H9 (cell line): ENCODE results near the gene ENOX2. TPM values are rescaled to one million over a fixed set of nuclear protein-coding genes. Genes with fewer than 3 reads are reported as not detected.
"Not testable (repeated sequence)": the region's sequence is repeated elsewhere in the genome, so short reads cannot be mapped to it uniquely, and the experiment has no call there.

ENCODE experiments used
- DNase-seq: peaks from one replicate; pipeline ENCODE4 v3.0.0-alpha.2; 2017
- H2AFZ ChIP-seq: one replicate; pipeline ENCODE4 v1.6.1; 2013; ENCODE audit warnings: mild to moderate bottlenecking, low read length, control low read depth, moderate library complexity
- H2AK5ac ChIP-seq: 2 replicates; pipeline ENCODE4 v1.6.1; 2013; ENCODE audit warnings: low read length, control low read depth, mixed read lengths; ENCODE audit not compliant: insufficient read length
- H2BK120ac ChIP-seq: one replicate; pipeline ENCODE4 v1.6.1; 2013; ENCODE audit warnings: low read depth, mild to moderate bottlenecking, low read length, control low read depth, inconsistent platforms; ENCODE audit not compliant: poor library complexity, severe bottlenecking
- H2BK12ac ChIP-seq: 2 replicates; pipeline ENCODE4 v1.6.1; 2013; ENCODE audit warnings: low read length, control low read depth, mixed read lengths, low read depth; ENCODE audit not compliant: insufficient read length
- H2BK15ac ChIP-seq: 2 replicates; pipeline ENCODE4 v1.6.1; 2013; ENCODE audit warnings: low read depth, low read length, control low read depth
- H2BK20ac ChIP-seq: one replicate; pipeline ENCODE4 v1.6.1; 2013; ENCODE audit warnings: low read depth, mild to moderate bottlenecking, low read length, control low read depth, inconsistent platforms; ENCODE audit not compliant: poor library complexity, severe bottlenecking
- H2BK5ac ChIP-seq: 2 replicates; pipeline ENCODE4 v1.6.1; 2013; ENCODE audit warnings: low read length, control low read depth, mixed read lengths; ENCODE audit not compliant: insufficient read length
- H3K14ac ChIP-seq: 2 replicates; pipeline ENCODE4 v1.6.1; 2013; ENCODE audit warnings: low read length, control low read depth; ENCODE audit not compliant: insufficient read depth
- H3K18ac ChIP-seq: 2 replicates; pipeline ENCODE4 v1.6.1; 2013; ENCODE audit warnings: low read depth, mild to moderate bottlenecking, mixed read lengths, low read length, control low read depth; ENCODE audit not compliant: insufficient read length
- H3K23ac ChIP-seq: 2 replicates; pipeline ENCODE4 v1.6.1; 2013; ENCODE audit warnings: low read length, control low read depth, mixed read lengths, low read depth; ENCODE audit not compliant: insufficient read length
- H3K23me2 ChIP-seq: 2 replicates; pipeline ENCODE4 v1.6.1; 2013; ENCODE audit warnings: low read depth, mild to moderate bottlenecking, mixed read lengths, low read length, control low read depth; ENCODE audit not compliant: insufficient read length, poor library complexity, severe bottlenecking
- H3K27ac ChIP-seq: 2 replicates; pipeline ENCODE4 v1.5.1; 2013; ENCODE audit warnings: low read length, control low read depth, mixed read lengths, low read depth; ENCODE audit not compliant: insufficient read length
- H3K27me3 ChIP-seq: 2 replicates; pipeline ENCODE4 v1.6.1; 2013; ENCODE audit warnings: low read length, control low read depth, inconsistent platforms; ENCODE audit not compliant: insufficient read depth
- H3K4ac ChIP-seq: 2 replicates; pipeline ENCODE4 v1.6.1; 2013; ENCODE audit warnings: low read depth, mild to moderate bottlenecking, control low read depth, inconsistent platforms, low read length, moderate library complexity
- H3K4me1 ChIP-seq: 2 replicates; pipeline ENCODE4 v1.6.1; 2013; ENCODE audit warnings: low read length, control low read depth, inconsistent platforms; ENCODE audit not compliant: insufficient read depth
- H3K4me2 ChIP-seq: 2 replicates; pipeline ENCODE4 v1.6.1; 2013; ENCODE audit warnings: low read length, control low read depth, mixed read lengths; ENCODE audit not compliant: insufficient read length, insufficient read depth
- H3K56ac ChIP-seq: 2 replicates; pipeline ENCODE4 v1.6.1; 2013; ENCODE audit warnings: low read depth, mild to moderate bottlenecking, mixed read lengths, low read length, control low read depth; ENCODE audit not compliant: insufficient read length
- H3K79me1 ChIP-seq: 2 replicates; pipeline ENCODE4 v1.6.1; 2013; ENCODE audit warnings: low read depth, mild to moderate bottlenecking, moderate library complexity, low read length, control low read depth, inconsistent platforms; ENCODE audit not compliant: insufficient read depth, poor library complexity, severe bottlenecking
- H3K79me2 ChIP-seq: 2 replicates; pipeline ENCODE4 v1.6.1; 2013; ENCODE audit warnings: low read length, control low read depth, inconsistent platforms; ENCODE audit not compliant: insufficient read depth
- H3K9ac ChIP-seq: 2 replicates; pipeline ENCODE4 v1.6.1; 2013; ENCODE audit warnings: low read length, control low read depth, mixed read lengths; ENCODE audit not compliant: insufficient read length; ENCODE audit errors: extremely low read depth
- H3K9me3 ChIP-seq: one replicate; pipeline ENCODE4 v1.6.1; 2013; ENCODE audit warnings: low read depth, low read length, inconsistent platforms; ENCODE audit not compliant: control insufficient read depth
- H3T11ph ChIP-seq: one replicate; pipeline ENCODE4 v1.6.1; 2013; ENCODE audit warnings: mild to moderate bottlenecking, low read length, control low read depth, inconsistent platforms
- H4K20me1 ChIP-seq: one replicate; pipeline ENCODE4 v1.6.1; 2013; ENCODE audit not compliant: control insufficient read depth, insufficient read length, insufficient read depth
- H4K5ac ChIP-seq: 2 replicates; pipeline ENCODE4 v1.6.1; 2013; ENCODE audit warnings: low read depth, mild to moderate bottlenecking, mixed read lengths, low read length, control low read depth; ENCODE audit not compliant: insufficient read length
- H4K8ac ChIP-seq: replicated peaks from 2 replicates; pipeline ENCODE4 v1.6.1; 2013; ENCODE audit warnings: low read length, control low read depth, mixed read lengths, low read depth; ENCODE audit not compliant: insufficient read length
- H4K91ac ChIP-seq: 2 replicates; pipeline ENCODE4 v1.6.1; 2013; ENCODE audit warnings: low read depth, mild to moderate bottlenecking, moderate library complexity, mixed read lengths, low read length, control low read depth; ENCODE audit not compliant: insufficient read length
- H3K27ac Mint-ChIP-seq, 3 experiments: 2 replicates in 2 of 3; 3 replicates in 1 of 3; pipeline ENCODE4 v1.8.0; 2020 to 2021; ENCODE audit warnings: mixed read lengths in 3 of 3, mild to moderate bottlenecking in 1 of 3, moderate library complexity in 1 of 3
- H3K27me3 Mint-ChIP-seq: 2 replicates; pipeline ENCODE4 v1.8.0; 2021; ENCODE audit warnings: low read depth, mild to moderate bottlenecking, moderate library complexity, mixed read lengths
- H3K36me3 Mint-ChIP-seq, 3 experiments: 2 replicates in 2 of 3; 3 replicates in 1 of 3; pipeline ENCODE4 v1.8.0; 2020 to 2021; ENCODE audit warnings: low read depth in 3 of 3, mixed read lengths in 3 of 3; ENCODE audit not compliant: insufficient read depth in 1 of 3
- H3K4me1 Mint-ChIP-seq, 2 experiments: 2 replicates each; pipeline ENCODE4 v1.8.0; 2020; ENCODE audit warnings: mixed read lengths in 2 of 2
- H3K4me3 Mint-ChIP-seq, 2 experiments: 2 replicates in 1 of 2; 3 replicates in 1 of 2; pipeline ENCODE4 v1.8.0; 2020 to 2021; ENCODE audit warnings: mild to moderate bottlenecking in 2 of 2, mixed read lengths in 2 of 2, moderate library complexity in 1 of 2
- H3K9me3 Mint-ChIP-seq, 2 experiments: 2 replicates in 1 of 2; 3 replicates in 1 of 2; pipeline ENCODE4 v1.8.0; 2020; ENCODE audit warnings: mild to moderate bottlenecking in 2 of 2, mixed read lengths in 2 of 2, moderate library complexity in 1 of 2
- WGBS: extraction: QIAGEN DNeasy Blood & Tissue Kit; methylation state at CpG from one replicate; pipeline ENCODE4 v1.1.7; 2013; ENCODE audit warnings: missing lambda C conversion rate, low lambda C conversion rate, mixed read lengths; ENCODE audit not compliant: insufficient read length; ENCODE audit errors: extremely low coverage; 5-methylcytosine and 5-hydroxymethylcytosine counted together
- total RNA-seq: library from RNA; stranded (reverse); gene quantifications from 2 replicates; pipeline ENCODE4 v1.2.1, GENCODE V29; 2021
- TF ChIP-seq, protein P1 (sequence below): fragments of 200-600 bp; sonication (generic); conservative IDR thresholded peaks from 3 replicates; pipeline ENCODE4 v1.8.0; 2021; ENCODE audit warnings: antibody characterized with exemption, mild to moderate bottlenecking

The ENOX2 gene
- total RNA-seq, 1 experiment from 2014 or later = 17.7 TPM

DNA sequence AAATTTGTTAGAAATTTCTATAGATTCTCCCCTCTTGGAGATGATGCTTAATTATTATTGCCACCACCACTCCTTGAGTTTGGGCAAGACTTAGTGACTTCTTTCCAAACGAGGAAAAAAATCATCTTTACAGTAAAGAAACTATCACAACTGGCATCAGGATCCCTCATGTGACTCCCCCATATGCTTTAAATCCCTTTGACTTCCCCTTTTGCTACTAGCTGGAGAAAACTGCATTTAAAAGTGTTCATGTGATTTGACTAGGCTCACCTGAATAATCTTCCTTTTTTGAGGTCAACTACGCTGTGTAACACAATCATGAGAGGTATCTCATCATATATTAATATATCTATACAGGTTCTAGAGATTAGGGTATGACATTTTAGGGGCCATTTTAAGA is 30.3 kb upstream of the ENOX2 start:
- Histone ChIP-seq H3K27me3 (no peaks in the 10 kb centered on the region), H2BK12ac (no peak overlapping the region), H3K4ac (no peak overlapping the region), H3K9ac (no peak overlapping the region), H3K79me2 (no peaks in the 10 kb centered on the region), H2BK15ac (no peak overlapping the region), H2BK5ac (no peak overlapping the region), H2AFZ (no peak overlapping the region), H4K8ac (no peak overlapping the region), H3K56ac (no peak overlapping the region), H2BK120ac (no peak overlapping the region), H3K18ac (no peak overlapping the region), H3K14ac (no peak overlapping the region), H3K23me2 (no peaks in the 10 kb centered on the region), H2BK20ac (no peak overlapping the region), H3T11ph (no peak overlapping the region), H3K27ac (no peak overlapping the region), H4K20me1 (no peaks in the 10 kb centered on the region), H4K5ac (no peak overlapping the region), H3K23ac (no peak overlapping the region), H3K9me3 (no peaks in the 10 kb centered on the region), H3K4me1 (no peaks in the 10 kb centered on the region), H3K79me1 (no peaks in the 10 kb centered on the region), H2AK5ac (no peak overlapping the region), H4K91ac (no peak overlapping the region), H3K4me2 (no peak overlapping the region)
- Mint-ChIP-seq H3K36me3 (no peaks in the 10 kb centered on the region), H3K27ac (no peak overlapping the region), H3K27me3 (peaks cover 1% of the 10 kb centered on the region; the same call in 1 of the 2 replicates), H3K4me3 (no peak overlapping the region), H3K4me1 (no peaks in the 10 kb centered on the region), H3K9me3 (no peaks in the 10 kb centered on the region)
- DNase-seq = no peak
- no CpG with 5 or more reads among the region's 2 CpGs for WGBS
- TF ChIP-seq, protein P1, sequence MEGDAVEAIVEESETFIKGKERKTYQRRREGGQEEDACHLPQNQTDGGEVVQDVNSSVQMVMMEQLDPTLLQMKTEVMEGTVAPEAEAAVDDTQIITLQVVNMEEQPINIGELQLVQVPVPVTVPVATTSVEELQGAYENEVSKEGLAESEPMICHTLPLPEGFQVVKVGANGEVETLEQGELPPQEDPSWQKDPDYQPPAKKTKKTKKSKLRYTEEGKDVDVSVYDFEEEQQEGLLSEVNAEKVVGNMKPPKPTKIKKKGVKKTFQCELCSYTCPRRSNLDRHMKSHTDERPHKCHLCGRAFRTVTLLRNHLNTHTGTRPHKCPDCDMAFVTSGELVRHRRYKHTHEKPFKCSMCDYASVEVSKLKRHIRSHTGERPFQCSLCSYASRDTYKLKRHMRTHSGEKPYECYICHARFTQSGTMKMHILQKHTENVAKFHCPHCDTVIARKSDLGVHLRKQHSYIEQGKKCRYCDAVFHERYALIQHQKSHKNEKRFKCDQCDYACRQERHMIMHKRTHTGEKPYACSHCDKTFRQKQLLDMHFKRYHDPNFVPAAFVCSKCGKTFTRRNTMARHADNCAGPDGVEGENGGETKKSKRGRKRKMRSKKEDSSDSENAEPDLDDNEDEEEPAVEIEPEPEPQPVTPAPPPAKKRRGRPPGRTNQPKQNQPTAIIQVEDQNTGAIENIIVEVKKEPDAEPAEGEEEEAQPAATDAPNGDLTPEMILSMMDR = no peak

DNA sequence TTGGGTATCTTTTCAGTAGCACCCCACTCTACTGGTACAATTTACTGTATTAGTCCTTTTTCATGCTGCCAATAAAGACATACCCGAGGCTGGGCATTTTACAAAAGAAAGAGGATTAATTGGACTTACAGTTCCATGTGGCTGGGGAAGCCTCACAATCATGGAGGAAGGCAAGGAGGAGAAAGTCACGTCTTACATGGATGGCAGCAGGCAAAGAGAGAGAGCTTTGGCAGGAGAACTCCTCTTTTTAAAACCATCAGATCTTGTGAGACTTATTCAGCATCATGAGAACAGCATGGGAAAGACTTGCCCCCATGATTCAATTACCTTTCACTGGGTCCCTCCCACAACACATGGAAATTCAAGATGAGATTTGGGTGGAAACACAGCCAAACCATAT is 17.4 kb upstream of the ENOX2 start:
- not testable (repeated sequence) for H3K27me3 ChIP-seq, H3K4me1 ChIP-seq, H2AFZ ChIP-seq, H3K9me3 ChIP-seq, H3T11ph ChIP-seq, H2BK20ac ChIP-seq, H2BK12ac ChIP-seq, H4K20me1 ChIP-seq, H3K79me2 ChIP-seq, H3K23ac ChIP-seq, H2BK120ac ChIP-seq, H3K36me3 Mint-ChIP-seq, H2BK15ac ChIP-seq, H3K9ac ChIP-seq, H3K14ac ChIP-seq, H3K4me2 ChIP-seq, H2AK5ac ChIP-seq, H3K27me3 Mint-ChIP-seq, H3K4ac ChIP-seq, H3K18ac ChIP-seq, H3K27ac ChIP-seq, H4K5ac ChIP-seq, H4K91ac ChIP-seq, H4K8ac ChIP-seq, DNase-seq, H3K23me2 ChIP-seq, H3K79me1 ChIP-seq, H2BK5ac ChIP-seq, H3K27ac Mint-ChIP-seq, H3K56ac ChIP-seq, H3K4me3 Mint-ChIP-seq
- Mint-ChIP-seq H3K4me1 (peaks cover 13% of the 10 kb centered on the region in 2 experiments), H3K9me3 (peaks cover 13% of the 10 kb centered on the region in 2 experiments)
- no CpG with 5 or more reads among the region's 2 CpGs for WGBS
